ENCODE data around the gene TYW1. TPM values are rescaled to one million over a fixed set of nuclear protein-coding genes. Genes with fewer than 3 reads are reported as not detected.
"Not testable (repeated sequence)": the region's sequence is repeated elsewhere in the genome, so short reads cannot be mapped to it uniquely, and the experiment has no call there.

TYW1 gene
- total and polyA plus RNA-seq, 4 donors = 3.9 to 15.9 (median 10.0) TPM

- H3K9me3 ChIP-seq (ENCODE audit: control insufficient read depth, low read length) = no peaks in the 10 kb centered on the region
- intact Hi-C loops (cut with DNase I) = no loop called here
- 87 to 90% methylated on average over 4 of the region's 4 CpGs for WGBS, 2 donors
- no peaks in the 10 kb centered on the region for H3K27me3 ChIP-seq (ENCODE audit: control insufficient read depth in 1 of 2, insufficient read depth in 2 of 2, low read length in 1 of 2)
- H3K27ac ChIP-seq (ENCODE audit: low read depth in 1 of 2, low read length in 2 of 2) = no peak overlapping the region
- no peak overlapping the region for H3K4me3 ChIP-seq (ENCODE audit: low read length in 2 of 2)
- H3K36me3 ChIP-seq (ENCODE audit: control insufficient read depth in 1 of 2, insufficient read depth in 2 of 2, low read length in 1 of 2) = no peaks in the 10 kb centered on the region
- no peak for DNase-seq
- ATAC-seq (ENCODE audit: low FRiP score) = no peak
- H3K4me1 ChIP-seq (ENCODE audit: control insufficient read depth in 1 of 2, insufficient read depth in 2 of 2, low read length in 2 of 2) = no peaks in the 10 kb centered on the region
Observed at GRCh38 chr7:67008260-67008659, 11.6 kb downstream of the TYW1 start.

DNA sequence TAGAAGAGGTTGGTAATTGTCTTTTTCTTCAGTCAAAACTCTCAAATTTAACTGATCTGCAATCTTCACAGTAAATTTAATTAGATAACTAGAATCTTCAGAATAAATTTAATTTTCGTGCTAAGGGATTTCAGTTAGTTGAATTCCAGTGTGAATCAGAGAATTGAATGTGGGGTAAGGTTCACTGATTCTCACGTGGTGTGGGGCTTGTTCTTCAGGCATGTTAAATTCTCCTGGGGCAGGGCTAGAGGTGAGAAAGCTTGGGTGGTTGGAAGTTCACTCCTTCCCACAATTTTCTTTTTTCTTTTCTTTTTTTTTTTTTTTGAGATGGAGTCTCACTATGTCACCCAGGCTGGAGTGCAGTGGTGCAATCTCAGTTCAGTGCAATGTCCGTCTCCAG lies 13.0 kb downstream of the TYW1 start:
- intact Hi-C loops (cut with DNase I); H3K4me3 ChIP-seq (ENCODE audit: low read length in 2 of 2); H3K36me3 ChIP-seq (ENCODE audit: control insufficient read depth in 1 of 2, insufficient read depth in 2 of 2, low read length in 1 of 2); ATAC-seq (ENCODE audit: low FRiP score); H3K27me3 ChIP-seq (ENCODE audit: control insufficient read depth in 1 of 2, insufficient read depth in 2 of 2, low read length in 1 of 2); H3K4me1 ChIP-seq (ENCODE audit: control insufficient read depth in 1 of 2, insufficient read depth in 2 of 2, low read length in 2 of 2); H3K27ac ChIP-seq (ENCODE audit: low read depth in 1 of 2, low read length in 2 of 2); DNase-seq; H3K9me3 ChIP-seq (ENCODE audit: control insufficient read depth, low read length): not testable (repeated sequence)
- 86 to 88% methylated on average over 3 of the region's 3 CpGs for WGBS, 2 donors

DNA sequence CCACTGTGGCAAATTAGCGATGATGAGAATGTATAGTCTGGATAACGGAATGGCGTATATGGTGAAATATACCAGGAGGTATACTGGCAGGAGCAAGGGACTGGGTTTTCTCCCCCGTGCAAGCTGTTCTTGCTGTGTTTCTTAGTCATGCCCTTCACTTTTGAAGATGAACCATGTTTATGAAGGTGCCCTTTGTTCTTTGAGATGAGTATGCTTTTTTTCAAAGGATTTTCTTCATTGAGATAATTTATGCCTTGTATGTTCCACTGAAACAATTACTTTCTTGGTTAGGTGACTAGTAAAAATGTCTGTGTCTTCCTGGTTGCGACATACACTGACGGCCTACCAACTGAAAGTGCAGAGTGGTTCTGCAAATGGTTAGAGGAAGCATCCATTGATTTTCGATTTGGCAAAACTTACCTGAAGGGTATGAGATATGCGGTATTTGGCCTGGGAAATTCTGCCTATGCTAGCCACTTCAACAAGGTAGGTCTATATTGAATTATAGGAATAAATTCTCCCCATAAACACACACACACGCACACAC lies 17.5 kb downstream of the TYW1 start:
- WGBS, 2 donors = 92 to 95% methylated on average over 9 of the region's 9 CpGs
- DNase-seq; H3K9me3 ChIP-seq (ENCODE audit: control insufficient read depth, low read length); intact Hi-C loops (cut with DNase I); H3K4me1 ChIP-seq (ENCODE audit: control insufficient read depth in 1 of 2, insufficient read depth in 2 of 2, low read length in 2 of 2); ATAC-seq (ENCODE audit: low FRiP score); H3K4me3 ChIP-seq (ENCODE audit: low read length in 2 of 2); H3K27ac ChIP-seq (ENCODE audit: low read depth in 1 of 2, low read length in 2 of 2); H3K27me3 ChIP-seq (ENCODE audit: control insufficient read depth in 1 of 2, insufficient read depth in 2 of 2, low read length in 1 of 2); H3K36me3 ChIP-seq (ENCODE audit: control insufficient read depth in 1 of 2, insufficient read depth in 2 of 2, low read length in 1 of 2): not testable (repeated sequence)

- H3K9me3 ChIP-seq (ENCODE audit: control insufficient read depth, low read length); H3K27me3 ChIP-seq (ENCODE audit: control insufficient read depth in 1 of 2, insufficient read depth in 2 of 2, low read length in 1 of 2); H3K27ac ChIP-seq (ENCODE audit: low read depth in 1 of 2, low read length in 2 of 2); H3K4me3 ChIP-seq (ENCODE audit: low read length in 2 of 2); H3K36me3 ChIP-seq (ENCODE audit: control insufficient read depth in 1 of 2, insufficient read depth in 2 of 2, low read length in 1 of 2); ATAC-seq (ENCODE audit: low FRiP score); H3K4me1 ChIP-seq (ENCODE audit: control insufficient read depth in 1 of 2, insufficient read depth in 2 of 2, low read length in 2 of 2); DNase-seq; intact Hi-C loops (cut with DNase I): not testable (repeated sequence)
- WGBS, 2 donors = 93 to 98% methylated on average over 8 of the region's 8 CpGs
Observed at GRCh38 chr7:67017971-67018370, 21.3 kb downstream of the TYW1 start.

DNA sequence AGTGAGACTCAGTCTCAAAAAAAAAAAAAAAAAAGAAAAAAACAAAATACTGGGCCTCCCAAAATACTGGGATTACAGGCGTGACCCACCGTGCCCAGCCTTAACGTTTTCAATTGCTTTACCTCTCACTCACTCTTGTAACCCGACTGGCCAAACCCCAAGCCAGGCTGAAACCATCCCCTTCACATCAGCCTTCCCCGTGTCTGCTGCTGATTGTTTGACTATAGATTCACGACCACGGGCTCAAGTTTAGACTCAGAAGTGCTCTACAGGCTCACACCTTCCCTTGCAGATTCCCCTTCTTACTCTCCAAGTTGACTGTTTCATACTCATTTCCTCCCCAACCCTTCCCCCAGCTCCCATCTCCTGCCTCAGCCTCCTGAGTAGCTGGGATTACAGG lies 22.3 kb downstream of the TYW1 start:
- Histone ChIP-seq H3K36me3 (ENCODE audit: control insufficient read depth in 1 of 2, insufficient read depth in 2 of 2, low read length in 1 of 2) (peaks cover 5 to 7% of the 10 kb centered on the region in 2 donors), H3K4me3 (ENCODE audit: low read length in 2 of 2) (no peak overlapping the region), H3K27me3 (ENCODE audit: control insufficient read depth in 1 of 2, insufficient read depth in 2 of 2, low read length in 1 of 2) (no peaks in the 10 kb centered on the region), H3K4me1 (ENCODE audit: control insufficient read depth in 1 of 2, insufficient read depth in 2 of 2, low read length in 2 of 2) (no peaks in the 10 kb centered on the region), H3K9me3 (ENCODE audit: control insufficient read depth, low read length) (no peaks in the 10 kb centered on the region), H3K27ac (ENCODE audit: low read depth in 1 of 2, low read length in 2 of 2) (no peak overlapping the region)
- ATAC-seq (ENCODE audit: low FRiP score) (no peak), DNase-seq (no peak)
- 82 to 83% methylated on average over 7 of the region's 7 CpGs for WGBS, 2 donors
- intact Hi-C loops (cut with DNase I) = no loop called here

DNA sequence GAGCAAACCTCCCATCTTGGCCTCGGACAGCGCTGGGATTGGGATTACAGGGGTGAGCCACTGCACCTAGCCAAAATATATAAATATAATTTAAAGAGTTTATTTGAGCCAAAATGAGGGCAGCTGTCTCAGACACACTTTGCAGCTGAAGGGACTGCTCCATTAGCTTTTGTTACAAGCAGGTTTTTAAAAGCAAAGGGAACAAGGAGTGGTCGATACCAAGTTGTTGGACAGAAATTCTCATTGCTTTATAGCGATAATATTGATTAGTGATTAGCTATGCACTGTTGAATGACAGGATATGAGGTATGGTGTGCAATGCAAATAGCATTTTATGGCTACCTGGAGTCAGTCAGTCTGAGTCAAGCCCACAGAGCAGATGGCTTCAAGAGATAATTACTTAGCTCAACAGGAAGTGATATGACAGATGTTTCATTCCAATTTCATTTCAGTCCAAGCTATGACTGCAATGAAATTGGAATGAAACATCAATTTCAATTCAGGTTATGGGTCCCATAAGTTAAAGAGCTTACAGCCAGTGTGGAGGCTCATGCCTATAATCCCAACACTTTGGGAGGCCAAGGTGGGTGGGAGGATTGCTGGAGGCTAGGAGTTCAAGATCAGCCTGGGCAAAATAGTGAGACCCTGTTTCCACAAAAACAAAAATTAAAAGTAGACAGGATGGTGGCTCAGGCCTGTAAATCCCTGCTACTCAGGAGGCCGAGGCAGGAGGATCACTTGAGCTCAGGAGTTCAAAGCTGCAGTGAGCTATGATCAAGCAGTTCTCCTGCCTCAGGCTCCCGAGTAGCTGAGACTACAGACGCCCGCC lies 23.1 kb downstream of the TYW1 start:
- DNase-seq (no peak), ATAC-seq (ENCODE audit: low FRiP score) (no peak)
- Histone ChIP-seq H3K4me1 (ENCODE audit: control insufficient read depth in 1 of 2, insufficient read depth in 2 of 2, low read length in 2 of 2) (no peaks in the 10 kb centered on the region), H3K36me3 (ENCODE audit: control insufficient read depth in 1 of 2, insufficient read depth in 2 of 2, low read length in 1 of 2) (peaks cover 5 to 7% of the 10 kb centered on the region in 2 donors), H3K9me3 (ENCODE audit: control insufficient read depth, low read length) (no peaks in the 10 kb centered on the region), H3K4me3 (ENCODE audit: low read length in 2 of 2) (no peak overlapping the region), H3K27me3 (ENCODE audit: control insufficient read depth in 1 of 2, insufficient read depth in 2 of 2, low read length in 1 of 2) (no peaks in the 10 kb centered on the region), H3K27ac (ENCODE audit: low read depth in 1 of 2, low read length in 2 of 2) (no peak overlapping the region)
- WGBS, 2 donors = 74 to 83% methylated on average over 8 of the region's 8 CpGs
- intact Hi-C loops (cut with DNase I) = no loop called here

DNA sequence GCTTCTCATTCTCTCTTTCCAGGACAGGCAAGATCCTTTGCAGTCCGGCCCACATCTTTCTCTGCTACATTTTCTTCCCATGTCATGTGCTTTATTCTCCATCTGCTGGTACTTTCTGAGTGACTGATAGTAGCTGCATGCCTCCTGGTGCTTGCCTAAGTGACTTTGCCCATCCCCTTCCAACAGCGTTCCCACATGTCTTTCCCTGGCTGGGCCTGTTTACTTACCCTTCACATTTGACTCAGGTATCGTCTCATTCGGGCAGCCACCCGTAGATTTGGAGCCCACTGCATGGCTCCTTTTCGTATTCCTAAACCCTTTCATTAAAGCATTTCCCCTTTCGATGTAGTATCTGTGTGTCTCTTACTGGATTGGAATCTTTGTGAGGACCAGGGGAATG lies 24.6 kb downstream of the TYW1 start:
- H3K27ac ChIP-seq (ENCODE audit: low read depth in 1 of 2, low read length in 2 of 2) = no peak overlapping the region
- ATAC-seq (ENCODE audit: low FRiP score) (no peak), DNase-seq (no peak)
- H3K36me3 ChIP-seq (ENCODE audit: control insufficient read depth in 1 of 2, insufficient read depth in 2 of 2, low read length in 1 of 2) = peaks cover 5 to 7% of the 10 kb centered on the region in 2 donors
- no peaks in the 10 kb centered on the region for H3K27me3 ChIP-seq (ENCODE audit: control insufficient read depth in 1 of 2, insufficient read depth in 2 of 2, low read length in 1 of 2)
- no peaks in the 10 kb centered on the region for H3K9me3 ChIP-seq (ENCODE audit: control insufficient read depth, low read length)
- 87 to 88% methylated on average over 7 of the region's 7 CpGs for WGBS, 2 donors
- H3K4me1 ChIP-seq (ENCODE audit: control insufficient read depth in 1 of 2, insufficient read depth in 2 of 2, low read length in 2 of 2) = no peaks in the 10 kb centered on the region
- no peak overlapping the region for H3K4me3 ChIP-seq (ENCODE audit: low read length in 2 of 2)
- intact Hi-C loops (cut with DNase I) = no loop called here

DNA sequence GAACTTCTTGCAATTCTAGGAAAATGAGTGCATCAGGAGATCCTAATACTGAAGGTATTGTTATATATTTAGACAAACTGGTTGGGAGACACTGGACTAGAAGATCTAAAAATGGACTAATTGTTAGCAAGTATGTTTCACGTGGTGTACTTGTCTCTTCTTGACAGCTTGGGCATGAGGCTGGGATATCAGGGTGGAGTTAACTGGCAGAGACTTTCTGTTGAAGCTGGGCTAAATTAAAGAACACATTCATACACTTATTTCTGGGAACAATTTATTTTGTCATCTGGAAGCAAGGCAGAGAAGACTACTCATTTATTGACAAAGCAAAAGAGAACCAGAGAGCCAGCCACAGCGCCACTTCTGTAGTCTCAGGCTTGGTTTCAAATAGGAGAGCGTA lies 25.9 kb downstream of the TYW1 start:
- WGBS, 2 donors = 69 to 71% methylated on average over 3 of the region's 3 CpGs
- ATAC-seq (ENCODE audit: low FRiP score) = no peak
- intact Hi-C loops (cut with DNase I) = no loop called here
- H3K27me3 ChIP-seq (ENCODE audit: control insufficient read depth in 1 of 2, insufficient read depth in 2 of 2, low read length in 1 of 2) = no peaks in the 10 kb centered on the region
- H3K36me3 ChIP-seq (ENCODE audit: control insufficient read depth in 1 of 2, insufficient read depth in 2 of 2, low read length in 1 of 2) = peaks cover 5 to 7% of the 10 kb centered on the region in 2 donors
- H3K27ac ChIP-seq (ENCODE audit: low read depth in 1 of 2, low read length in 2 of 2) = no peak overlapping the region
- H3K9me3 ChIP-seq (ENCODE audit: control insufficient read depth, low read length) = no peaks in the 10 kb centered on the region
- no peaks in the 10 kb centered on the region for H3K4me1 ChIP-seq (ENCODE audit: control insufficient read depth in 1 of 2, insufficient read depth in 2 of 2, low read length in 2 of 2)
- H3K4me3 ChIP-seq (ENCODE audit: low read length in 2 of 2) = no peak overlapping the region
- DNase-seq = no peak

GRCh38 chr7:67025459-67025858 lies 28.8 kb downstream of the TYW1 start:
- H3K27ac ChIP-seq (ENCODE audit: low read depth in 1 of 2, low read length in 2 of 2); H3K4me3 ChIP-seq (ENCODE audit: low read length in 2 of 2); H3K4me1 ChIP-seq (ENCODE audit: control insufficient read depth in 1 of 2, insufficient read depth in 2 of 2, low read length in 2 of 2); DNase-seq; ATAC-seq (ENCODE audit: low FRiP score); H3K36me3 ChIP-seq (ENCODE audit: control insufficient read depth in 1 of 2, insufficient read depth in 2 of 2, low read length in 1 of 2); H3K9me3 ChIP-seq (ENCODE audit: control insufficient read depth, low read length); H3K27me3 ChIP-seq (ENCODE audit: control insufficient read depth in 1 of 2, insufficient read depth in 2 of 2, low read length in 1 of 2); intact Hi-C loops (cut with DNase I): not testable (repeated sequence)
- 29 to 35% methylated on average over 1 of the region's 1 CpG for WGBS, 2 donors
